GM12878 (cell line): ENCODE results near the gene MS4A6A. TPM values are rescaled to one million over a fixed set of nuclear protein-coding genes. Genes with fewer than 3 reads are reported as not detected.

Experiments
- CBX5 ChIP-seq: sonication (generic); IDR thresholded peaks from 2 replicates; pipeline ENCODE4 v1.6.1; 2016; ENCODE audit warnings: low read depth, moderate library complexity, mild to moderate bottlenecking, inconsistent platforms
- EGR1 ChIP-seq, 2 experiments: IDR thresholded peaks; 1 replicate in 1 of 2; 2 replicates in 1 of 2; pipeline ENCODE4 v1.6.1; 2011 to 2012; ENCODE audit warnings: low read depth in 2 of 2, low read length in 2 of 2, borderline replicate concordance in 1 of 2, mild to moderate bottlenecking in 1 of 2, moderate library complexity in 1 of 2
- FOS ChIP-seq: IDR thresholded peaks from 3 replicates; pipeline ENCODE4 v1.6.1; 2011; ENCODE audit warnings: borderline replicate concordance; ENCODE audit not compliant: insufficient read length; ENCODE audit errors: extremely low read depth
- FOXM1 ChIP-seq: IDR thresholded peaks from 2 replicates; pipeline ENCODE4 v1.6.1; 2012; ENCODE audit warnings: low read depth, mild to moderate bottlenecking, inconsistent platforms, low read length, moderate library complexity
- KAT2A ChIP-seq: conservative IDR thresholded peaks from 2 replicates; pipeline ENCODE4 v1.6.1; 2011; ENCODE audit warnings: low read depth, low read length; ENCODE audit not compliant: control insufficient read depth
- MEF2B ChIP-seq: fragments of 450-650 bp; IDR thresholded peaks from 2 replicates; pipeline ENCODE4 v1.6.1; 2018; ENCODE audit warnings: mild to moderate bottlenecking, moderate library complexity; ENCODE audit not compliant: partially characterized antibody, poor library complexity, severe bottlenecking
- MYB ChIP-seq: fragments of 150-350 bp; IDR thresholded peaks from 2 replicates; pipeline ENCODE4 v1.6.1; 2014; ENCODE audit warnings: mild to moderate bottlenecking, low read depth, low read length, borderline replicate concordance
- PAX8 ChIP-seq: fragments of 450-650 bp; IDR thresholded peaks from 2 replicates; pipeline ENCODE4 v1.6.1; 2017; ENCODE audit warnings: mild to moderate bottlenecking, moderate library complexity
- PML ChIP-seq: IDR thresholded peaks from 2 replicates; pipeline ENCODE4 v1.6.1; 2012; ENCODE audit warnings: low read length, inconsistent platforms
- RAD21 ChIP-seq: IDR thresholded peaks from 2 replicates; pipeline ENCODE4 v1.6.1; 2011; ENCODE audit warnings: mild to moderate bottlenecking, low read depth, low read length, moderate library complexity; ENCODE audit not compliant: insufficient read depth
- RFX5 ChIP-seq: IDR thresholded peaks from 2 replicates; pipeline ENCODE4 v1.6.1; 2011; ENCODE audit warnings: low read depth, low read length, improper control_type of control experiment
- SIX5 ChIP-seq: IDR thresholded peaks from 2 replicates; pipeline ENCODE4 v1.6.1; 2011; ENCODE audit warnings: mild to moderate bottlenecking, low read depth, low read length, moderate library complexity; ENCODE audit not compliant: severe bottlenecking
- polyA plus RNA-seq, 11 experiments: library from polyadenylated mRNA; depleted of rRNA in 4 of 11; unstranded in 6 of 11; stranded (reverse) in 5 of 11; fragments of >200 nt; fragmentation: Nextera tagmentation in 4 of 11; fragmentation: Illumina TruSeq in 1 of 11; extraction: Ambion mirVana in 4 of 11; extraction: Trizol in 1 of 11; gene quantifications; 1 replicate in 1 of 11; 2 replicates in 10 of 11; pipeline versions ENCODE4 v1.2.1 to v1.2.3, GENCODE V29; 2011 to 2016; ENCODE audit warnings: inconsistent platforms in 2 of 11, missing spikeins in 2 of 11, low read depth in 1 of 11
- total RNA-seq, 4 experiments: library from RNA; depleted of rRNA in 3 of 4; stranded (reverse); fragments of >200 nt in 3 of 4; fragmentation: Illumina TruSeq in 1 of 4; extraction: Trizol in 1 of 4; gene quantifications; 2 replicates each; pipeline versions ENCODE4 v1.2.1 to v1.2.3, GENCODE V29; 2013 to 2021
- TF ChIP-seq, protein P1 (sequence below): fragments of 150-350 bp; IDR thresholded peaks from 2 replicates; pipeline ENCODE4 v1.6.1; 2016; ENCODE audit warnings: low read depth, low read length
- TF ChIP-seq, protein P2 (sequence below): IDR thresholded peaks from 2 replicates; pipeline ENCODE4 v1.6.1; 2011; ENCODE audit warnings: low read depth, mild to moderate bottlenecking, low read length, moderate library complexity, borderline replicate concordance; ENCODE audit errors: extremely low read depth
- TF ChIP-seq, protein P3 (sequence below): fragments of 450-650 bp; IDR thresholded peaks from 2 replicates; pipeline ENCODE4 v1.6.1; 2018; ENCODE audit warnings: mild to moderate bottlenecking, low read depth, moderate library complexity; ENCODE audit not compliant: partially characterized antibody
- TF ChIP-seq, protein P4 (sequence below): fragments of 450-650 bp; IDR thresholded peaks from 2 replicates; pipeline ENCODE4 v1.6.1; 2017; ENCODE audit warnings: antibody characterized with exemption, mild to moderate bottlenecking, moderate library complexity
- TF ChIP-seq, protein P5 (sequence below): IDR thresholded peaks from 2 replicates; pipeline ENCODE4 v1.6.1; 2011; ENCODE audit warnings: mild to moderate bottlenecking, low read depth, low read length, moderate library complexity; ENCODE audit not compliant: insufficient replicate concordance
- TF ChIP-seq, protein P6 (sequence below): IDR thresholded peaks from 2 replicates; pipeline ENCODE4 v1.6.1; 2012; ENCODE audit warnings: low read depth, low read length, improper control_type of control experiment

Gene MS4A6A
- total and polyA plus RNA-seq, 10 of the 15 experiments (the other 5 are each of a cell fraction or from before 2014, with no cell fraction given): 0.75 to 30.7 (median 9.0) TPM

DNA sequence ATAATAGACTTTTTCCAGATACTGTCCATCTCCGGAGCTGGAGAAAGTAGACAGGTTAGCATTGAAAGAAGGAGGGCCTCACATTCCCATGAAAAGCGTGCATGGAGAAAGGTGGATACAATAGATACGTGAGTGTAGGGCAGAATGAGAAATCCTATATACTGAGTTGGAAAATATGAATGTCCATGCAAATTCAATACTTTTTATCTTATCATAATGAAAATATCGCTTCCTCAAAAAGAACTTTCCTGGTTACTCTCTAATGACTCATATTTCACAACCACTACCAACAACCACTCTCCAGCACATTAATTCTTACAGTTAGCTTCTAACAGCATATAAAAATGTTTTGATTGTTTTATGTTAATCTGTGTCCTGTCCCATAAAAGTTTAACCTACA is 22.0 kb upstream of the MS4A6A start (continued):
- TF ChIP-seq, protein P1, sequence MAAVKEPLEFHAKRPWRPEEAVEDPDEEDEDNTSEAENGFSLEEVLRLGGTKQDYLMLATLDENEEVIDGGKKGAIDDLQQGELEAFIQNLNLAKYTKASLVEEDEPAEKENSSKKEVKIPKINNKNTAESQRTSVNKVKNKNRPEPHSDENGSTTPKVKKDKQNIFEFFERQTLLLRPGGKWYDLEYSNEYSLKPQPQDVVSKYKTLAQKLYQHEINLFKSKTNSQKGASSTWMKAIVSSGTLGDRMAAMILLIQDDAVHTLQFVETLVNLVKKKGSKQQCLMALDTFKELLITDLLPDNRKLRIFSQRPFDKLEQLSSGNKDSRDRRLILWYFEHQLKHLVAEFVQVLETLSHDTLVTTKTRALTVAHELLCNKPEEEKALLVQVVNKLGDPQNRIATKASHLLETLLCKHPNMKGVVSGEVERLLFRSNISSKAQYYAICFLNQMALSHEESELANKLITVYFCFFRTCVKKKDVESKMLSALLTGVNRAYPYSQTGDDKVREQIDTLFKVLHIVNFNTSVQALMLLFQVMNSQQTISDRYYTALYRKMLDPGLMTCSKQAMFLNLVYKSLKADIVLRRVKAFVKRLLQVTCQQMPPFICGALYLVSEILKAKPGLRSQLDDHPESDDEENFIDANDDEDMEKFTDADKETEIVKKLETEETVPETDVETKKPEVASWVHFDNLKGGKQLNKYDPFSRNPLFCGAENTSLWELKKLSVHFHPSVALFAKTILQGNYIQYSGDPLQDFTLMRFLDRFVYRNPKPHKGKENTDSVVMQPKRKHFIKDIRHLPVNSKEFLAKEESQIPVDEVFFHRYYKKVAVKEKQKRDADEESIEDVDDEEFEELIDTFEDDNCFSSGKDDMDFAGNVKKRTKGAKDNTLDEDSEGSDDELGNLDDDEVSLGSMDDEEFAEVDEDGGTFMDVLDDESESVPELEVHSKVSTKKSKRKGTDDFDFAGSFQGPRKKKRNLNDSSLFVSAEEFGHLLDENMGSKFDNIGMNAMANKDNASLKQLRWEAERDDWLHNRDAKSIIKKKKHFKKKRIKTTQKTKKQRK: no peak
- TF ChIP-seq, protein P2, sequence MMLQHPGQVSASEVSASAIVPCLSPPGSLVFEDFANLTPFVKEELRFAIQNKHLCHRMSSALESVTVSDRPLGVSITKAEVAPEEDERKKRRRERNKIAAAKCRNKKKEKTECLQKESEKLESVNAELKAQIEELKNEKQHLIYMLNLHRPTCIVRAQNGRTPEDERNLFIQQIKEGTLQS: no peak
- no peak for TF ChIP-seq RAD21
- no peak; the same call in 1 of the 2 replicates for TF ChIP-seq PML
- TF ChIP-seq CBX5: 0 out of 2 replicates have a peak, but pooled peaks have one; percentile 23
- peak; percentile 82; the same call in 1 of the 2 replicates for TF ChIP-seq FOXM1
- TF ChIP-seq, protein P3, sequence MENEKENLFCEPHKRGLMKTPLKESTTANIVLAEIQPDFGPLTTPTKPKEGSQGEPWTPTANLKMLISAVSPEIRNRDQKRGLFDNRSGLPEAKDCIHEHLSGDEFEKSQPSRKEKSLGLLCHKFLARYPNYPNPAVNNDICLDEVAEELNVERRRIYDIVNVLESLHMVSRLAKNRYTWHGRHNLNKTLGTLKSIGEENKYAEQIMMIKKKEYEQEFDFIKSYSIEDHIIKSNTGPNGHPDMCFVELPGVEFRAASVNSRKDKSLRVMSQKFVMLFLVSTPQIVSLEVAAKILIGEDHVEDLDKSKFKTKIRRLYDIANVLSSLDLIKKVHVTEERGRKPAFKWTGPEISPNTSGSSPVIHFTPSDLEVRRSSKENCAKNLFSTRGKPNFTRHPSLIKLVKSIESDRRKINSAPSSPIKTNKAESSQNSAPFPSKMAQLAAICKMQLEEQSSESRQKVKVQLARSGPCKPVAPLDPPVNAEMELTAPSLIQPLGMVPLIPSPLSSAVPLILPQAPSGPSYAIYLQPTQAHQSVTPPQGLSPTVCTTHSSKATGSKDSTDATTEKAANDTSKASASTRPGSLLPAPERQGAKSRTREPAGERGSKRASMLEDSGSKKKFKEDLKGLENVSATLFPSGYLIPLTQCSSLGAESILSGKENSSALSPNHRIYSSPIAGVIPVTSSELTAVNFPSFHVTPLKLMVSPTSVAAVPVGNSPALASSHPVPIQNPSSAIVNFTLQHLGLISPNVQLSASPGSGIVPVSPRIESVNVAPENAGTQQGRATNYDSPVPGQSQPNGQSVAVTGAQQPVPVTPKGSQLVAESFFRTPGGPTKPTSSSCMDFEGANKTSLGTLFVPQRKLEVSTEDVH: no peak
- TF ChIP-seq, protein P4, sequence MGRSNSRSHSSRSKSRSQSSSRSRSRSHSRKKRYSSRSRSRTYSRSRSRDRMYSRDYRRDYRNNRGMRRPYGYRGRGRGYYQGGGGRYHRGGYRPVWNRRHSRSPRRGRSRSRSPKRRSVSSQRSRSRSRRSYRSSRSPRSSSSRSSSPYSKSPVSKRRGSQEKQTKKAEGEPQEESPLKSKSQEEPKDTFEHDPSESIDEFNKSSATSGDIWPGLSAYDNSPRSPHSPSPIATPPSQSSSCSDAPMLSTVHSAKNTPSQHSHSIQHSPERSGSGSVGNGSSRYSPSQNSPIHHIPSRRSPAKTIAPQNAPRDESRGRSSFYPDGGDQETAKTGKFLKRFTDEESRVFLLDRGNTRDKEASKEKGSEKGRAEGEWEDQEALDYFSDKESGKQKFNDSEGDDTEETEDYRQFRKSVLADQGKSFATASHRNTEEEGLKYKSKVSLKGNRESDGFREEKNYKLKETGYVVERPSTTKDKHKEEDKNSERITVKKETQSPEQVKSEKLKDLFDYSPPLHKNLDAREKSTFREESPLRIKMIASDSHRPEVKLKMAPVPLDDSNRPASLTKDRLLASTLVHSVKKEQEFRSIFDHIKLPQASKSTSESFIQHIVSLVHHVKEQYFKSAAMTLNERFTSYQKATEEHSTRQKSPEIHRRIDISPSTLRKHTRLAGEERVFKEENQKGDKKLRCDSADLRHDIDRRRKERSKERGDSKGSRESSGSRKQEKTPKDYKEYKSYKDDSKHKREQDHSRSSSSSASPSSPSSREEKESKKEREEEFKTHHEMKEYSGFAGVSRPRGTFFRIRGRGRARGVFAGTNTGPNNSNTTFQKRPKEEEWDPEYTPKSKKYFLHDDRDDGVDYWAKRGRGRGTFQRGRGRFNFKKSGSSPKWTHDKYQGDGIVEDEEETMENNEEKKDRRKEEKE: no peak
- TF ChIP-seq EGR1 (IDR thresholded peaks at IDR 0.05; ENCODE audit: borderline replicate concordance in 1 of 2, low read depth in 2 of 2, low read length in 2 of 2): no peak
- no peak for TF ChIP-seq PAX8
- TF ChIP-seq RFX5: no peak
- no peak for TF ChIP-seq MYB
- TF ChIP-seq, protein P5, sequence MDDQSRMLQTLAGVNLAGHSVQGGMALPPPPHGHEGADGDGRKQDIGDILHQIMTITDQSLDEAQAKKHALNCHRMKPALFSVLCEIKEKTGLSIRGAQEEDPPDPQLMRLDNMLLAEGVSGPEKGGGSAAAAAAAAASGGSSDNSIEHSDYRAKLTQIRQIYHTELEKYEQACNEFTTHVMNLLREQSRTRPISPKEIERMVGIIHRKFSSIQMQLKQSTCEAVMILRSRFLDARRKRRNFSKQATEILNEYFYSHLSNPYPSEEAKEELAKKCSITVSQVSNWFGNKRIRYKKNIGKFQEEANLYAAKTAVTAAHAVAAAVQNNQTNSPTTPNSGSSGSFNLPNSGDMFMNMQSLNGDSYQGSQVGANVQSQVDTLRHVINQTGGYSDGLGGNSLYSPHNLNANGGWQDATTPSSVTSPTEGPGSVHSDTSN: no peak
- no peak for TF ChIP-seq SIX5
- TF ChIP-seq KAT2A: no peak
- peak; percentile 49 for TF ChIP-seq MEF2B
- TF ChIP-seq, protein P6, sequence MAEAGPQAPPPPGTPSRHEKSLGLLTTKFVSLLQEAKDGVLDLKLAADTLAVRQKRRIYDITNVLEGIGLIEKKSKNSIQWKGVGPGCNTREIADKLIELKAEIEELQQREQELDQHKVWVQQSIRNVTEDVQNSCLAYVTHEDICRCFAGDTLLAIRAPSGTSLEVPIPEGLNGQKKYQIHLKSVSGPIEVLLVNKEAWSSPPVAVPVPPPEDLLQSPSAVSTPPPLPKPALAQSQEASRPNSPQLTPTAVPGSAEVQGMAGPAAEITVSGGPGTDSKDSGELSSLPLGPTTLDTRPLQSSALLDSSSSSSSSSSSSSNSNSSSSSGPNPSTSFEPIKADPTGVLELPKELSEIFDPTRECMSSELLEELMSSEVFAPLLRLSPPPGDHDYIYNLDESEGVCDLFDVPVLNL: no peak
- TF ChIP-seq FOS: no peak
